Cardiac muscle cell (in vitro differentiated cells and primary cell): Measurements from ENCODE around the gene BEND6. TPM values are rescaled to one million over a fixed set of nuclear protein-coding genes. Genes with fewer than 3 reads are reported as not detected.
A peak's percentile ranks its signal among the peaks of the same experiment; 100 is the strongest.
"Not testable (repeated sequence)": the region's sequence is repeated elsewhere in the genome, so short reads cannot be mapped to it uniquely, and the experiment has no call there.

ENCODE experiments used
- DNase-seq, 2 donors: peaks; one replicate each; pipeline versions ENCODE4 v3.0.0 to v3.0.0-alpha.2; 2010 to 2017; ENCODE audit warnings: low read depth in 1 of 2, low spot score in 1 of 2
- H3K27ac ChIP-seq: fragments of 200-600 bp; sonication (generic); 2 replicates; pipeline ENCODE4 v1.5.1; 2016
- H3K27me3 ChIP-seq: fragments of 200-600 bp; sonication (generic); 2 replicates; pipeline ENCODE4 v1.6.0; 2016; ENCODE audit warnings: control low read depth
- H3K36me3 ChIP-seq: fragments of 200-600 bp; sonication (generic); 2 replicates; pipeline ENCODE4 v1.5.1; 2016; ENCODE audit warnings: control low read depth
- H3K4me1 ChIP-seq: fragments of 200-600 bp; sonication (generic); 2 replicates; pipeline ENCODE4 v1.8.1; 2017; ENCODE audit warnings: low read depth, mild to moderate bottlenecking, mixed run types
- H3K4me3 ChIP-seq: fragments of 200-600 bp; sonication (generic); 2 replicates; pipeline ENCODE4 v1.5.1; 2016; ENCODE audit warnings: mild to moderate bottlenecking
- H3K9me3 ChIP-seq: fragments of 200-600 bp; sonication (generic); 2 replicates; pipeline ENCODE4 v1.5.1; 2017; ENCODE audit warnings: low read depth, mild to moderate bottlenecking, control low read depth
- CTCF ChIP-seq: IDR thresholded peaks from 2 replicates; pipeline ENCODE4 v1.5.1; 2012; ENCODE audit warnings: low read depth, mild to moderate bottlenecking, low read length
- polyA plus RNA-seq: library from polyadenylated mRNA; unstranded; fragments of >200 nt; fragmentation: Nextera tagmentation; extraction: Ambion mirVana; gene quantifications from 2 replicates; pipeline ENCODE4 v1.2.1, GENCODE V29; 2016
- total RNA-seq: library from RNA; depleted of rRNA; stranded (reverse); fragments of >200 nt; gene quantifications from 2 replicates; pipeline ENCODE4 v1.2.3, GENCODE V29; 2016

Gene BEND6
- total and polyA plus RNA-seq, 2 experiments from 2014 or later, result 0.09 to 0.84 TPM

GRCh38 chr6:56999049-56999448 lies 44.1 kb downstream of the BEND6 start:
- Histone ChIP-seq H3K4me1 (no peaks in the 10 kb centered on the region), H3K9me3 (no peaks in the 10 kb centered on the region), H3K27ac (no peak overlapping the region), H3K4me3 (no peak overlapping the region), H3K27me3 (no peaks in the 10 kb centered on the region), H3K36me3 (no peaks in the 10 kb centered on the region)
- TF ChIP-seq CTCF, result no peak
- no peak for DNase-seq

- not testable (repeated sequence) for H3K4me1 ChIP-seq, H3K9me3 ChIP-seq, H3K36me3 ChIP-seq, H3K27ac ChIP-seq, H3K27me3 ChIP-seq, DNase-seq, H3K4me3 ChIP-seq
These were observed 44.8 kb downstream of the BEND6 start for GRCh38 chr6:56999748-57000147.

GRCh38 chr6:57002197-57002596 lies 47.3 kb downstream of the BEND6 start:
- Histone ChIP-seq H3K27ac (no peak overlapping the region), H3K4me3 (no peak overlapping the region), H3K36me3 (no peaks in the 10 kb centered on the region), H3K4me1 (no peaks in the 10 kb centered on the region), H3K27me3 (no peaks in the 10 kb centered on the region), H3K9me3 (no peaks in the 10 kb centered on the region)
- TF ChIP-seq CTCF, result no peak
- no peak for DNase-seq

- H3K36me3 ChIP-seq, result no peaks in the 10 kb centered on the region
- no peaks in the 10 kb centered on the region for H3K9me3 ChIP-seq
- H3K4me1 ChIP-seq, result peaks cover 7% of the 10 kb centered on the region
- H3K4me3 ChIP-seq, result no peak overlapping the region
- no peak for TF ChIP-seq CTCF
- no peak for DNase-seq
- no peak overlapping the region for H3K27ac ChIP-seq
- H3K27me3 ChIP-seq, result no peaks in the 10 kb centered on the region
These were observed 49.4 kb downstream of the BEND6 start for GRCh38 chr6:57004292-57004691.

- Histone ChIP-seq H3K27me3 (no peaks in the 10 kb centered on the region), H3K36me3 (no peaks in the 10 kb centered on the region), H3K9me3 (no peaks in the 10 kb centered on the region), H3K27ac (no peak overlapping the region), H3K4me3 (no peak overlapping the region), H3K4me1 (peaks cover 7% of the 10 kb centered on the region)
- no peak for TF ChIP-seq CTCF
- DNase-seq, result no peak
These were observed 51.2 kb downstream of the BEND6 start for GRCh38 chr6:57006101-57006500.

DNA sequence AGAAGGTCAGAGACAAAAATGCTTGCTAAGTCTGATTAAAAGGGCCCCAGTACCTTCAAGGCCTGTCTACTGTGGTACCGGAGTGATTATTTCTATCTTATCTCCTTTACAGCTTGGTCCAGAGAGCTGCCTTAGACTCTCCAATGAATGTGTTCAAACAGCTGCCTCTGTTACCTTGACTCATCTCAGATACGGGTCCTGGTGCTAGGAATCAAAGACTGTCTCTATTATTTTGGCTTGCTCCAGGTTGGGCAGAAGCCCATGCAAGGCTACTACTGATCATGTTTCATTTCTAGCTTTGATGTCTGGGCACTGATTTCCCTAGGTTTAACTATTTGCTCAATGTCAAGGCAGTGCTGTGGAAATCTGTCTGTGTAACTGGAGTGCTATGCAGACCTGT lies 53.2 kb downstream of the BEND6 start:
- not testable (repeated sequence) for H3K4me1 ChIP-seq, H3K27me3 ChIP-seq, H3K27ac ChIP-seq, H3K36me3 ChIP-seq, DNase-seq, H3K9me3 ChIP-seq, H3K4me3 ChIP-seq

- H3K27ac ChIP-seq, result no peak overlapping the region
- no peak for TF ChIP-seq CTCF
- no peaks in the 10 kb centered on the region for H3K36me3 ChIP-seq
- H3K4me3 ChIP-seq, result no peak overlapping the region
- DNase-seq, result peak in 1 of 2 donors; percentile 71
- H3K4me1 ChIP-seq, result no peaks in the 10 kb centered on the region
- H3K27me3 ChIP-seq, result no peaks in the 10 kb centered on the region
- H3K9me3 ChIP-seq, result no peaks in the 10 kb centered on the region
These were observed 58.6 kb downstream of the BEND6 start for GRCh38 chr6:57013521-57013926.
